HepG2 (cell line): Measurements from ENCODE around the gene FRK. TPM values are rescaled to one million over a fixed set of nuclear protein-coding genes. Genes with fewer than 3 reads are reported as not detected.

Experiments
- ATAC-seq: fragments of 200-7000 bp; cut with Tn5 transposase; 3 replicates; pipeline ENCODE4 v1.9.1; 2020; ENCODE audit warnings: mild to moderate bottlenecking, moderate library complexity
- BruUV-seq: library from RNA; stranded (reverse); fragments of 400-500 nt; replicated peaks from 2 replicates; lab custom pipeline; 2021; lab: Mats Ljungman, UMichigan
- CTCF ChIA-PET: fragments of 300-600 bp; formaldehyde crosslinking; extraction: SDS; loops from one replicate; lab custom pipeline; 2021; ENCODE audit warnings: low total read pairs, inconsistent platforms, low intra/inter-chr PET ratio; lab: Yijun Ruan, JAX
- POLR2A ChIA-PET: fragments of 350-600 bp; sonication (Branson Sonifier 250); formaldehyde crosslinking; loops from one replicate; lab custom pipeline; 2020; ENCODE audit warnings: antibody characterized with exemption, inconsistent platforms; lab: Yijun Ruan, JAX
- DNase-seq: peaks from one replicate; pipeline ENCODE4 v3.0.0-alpha.2; 2015; ENCODE audit warnings: low spot score
- FAIRE-seq: peaks from 3 replicates; lab custom pipeline; 2011; peaks lifted over from hg19 to GRCh38; lab: Jason Lieb, UNC
- H2AFZ ChIP-seq: one replicate; pipeline ENCODE4 v1.6.1; 2011; ENCODE audit warnings: low read length, inconsistent platforms
- H3K27ac ChIP-seq: fragments of 300-600 bp; 3 replicates; pipeline ENCODE4 v1.8.0; 2011; ENCODE audit warnings: mixed run types, mild to moderate bottlenecking, mixed read lengths, low read length, inconsistent platforms; ENCODE audit not compliant: insufficient read depth; ENCODE audit errors: extremely low read length
- H3K27me3 ChIP-seq, 2 experiments: fragments of 200-600 bp in 1 of 2; 2 replicates in 1 of 2; 3 replicates in 1 of 2; pipeline versions ENCODE4 v1.6.0 to v1.8.0; 2011; ENCODE audit warnings: low read length in 2 of 2, mild to moderate bottlenecking in 2 of 2, moderate library complexity in 2 of 2, inconsistent platforms in 1 of 2; ENCODE audit not compliant: insufficient read depth in 2 of 2, control insufficient read depth in 1 of 2
- H3K36me3 ChIP-seq, 2 experiments: fragments of 200-600 bp in 1 of 2; replicated peaks in 1 of 2; 2 replicates in 1 of 2; 3 replicates in 1 of 2; pipeline versions ENCODE4 v1.5.1 to v1.8.0; 2011; ENCODE audit warnings: low read length in 2 of 2, inconsistent platforms in 1 of 2; ENCODE audit not compliant: insufficient read depth in 2 of 2, control insufficient read depth in 1 of 2
- H3K4me1 ChIP-seq: 2 replicates; pipeline ENCODE4 v1.5.1; 2012; ENCODE audit warnings: low read length, inconsistent platforms; ENCODE audit not compliant: insufficient read depth
- H3K4me2 ChIP-seq: 2 replicates; pipeline ENCODE4 v1.6.0; 2011; ENCODE audit warnings: low read depth, low read length, inconsistent platforms
- H3K4me3 ChIP-seq, 3 experiments: fragments of 200-600 bp in 1 of 3; sonication (generic), shearing (Covaris generic) in 1 of 3; replicated peaks in 1 of 3; 2 replicates each; pipeline ENCODE4 v1.5.1; 2011 to 2016; ENCODE audit warnings: low read length in 3 of 3, inconsistent platforms in 2 of 3, low read depth in 2 of 3, mild to moderate bottlenecking in 2 of 3, control low read depth in 1 of 3, mixed read lengths in 1 of 3; ENCODE audit not compliant: insufficient read depth in 1 of 3
- H3K79me2 ChIP-seq: one replicate; pipeline ENCODE4 v1.6.1; 2011; ENCODE audit warnings: low read length, inconsistent platforms; ENCODE audit not compliant: insufficient read depth
- H3K9ac ChIP-seq: 2 replicates; pipeline ENCODE4 v1.6.0; 2011; ENCODE audit warnings: mild to moderate bottlenecking, low read depth, low read length, inconsistent platforms; ENCODE audit not compliant: insufficient read depth
- H3K9me3 ChIP-seq: 2 replicates; pipeline ENCODE4 v1.5.1; 2012; ENCODE audit warnings: mild to moderate bottlenecking, low read length
- H4K20me1 ChIP-seq: 2 replicates; pipeline ENCODE4 v1.6.0; 2011; ENCODE audit warnings: inconsistent platforms, mild to moderate bottlenecking, low read length, moderate library complexity; ENCODE audit not compliant: insufficient read depth
- BORCS8-MEF2B ChIP-seq: sonication (generic); formaldehyde crosslinking; IDR thresholded peaks from 2 replicates; pipeline ENCODE4 v1.8.0; 2022; ENCODE audit warnings: mild to moderate bottlenecking, missing genetic modification reagents
- CCAR2 ChIP-seq: fragments of 200-400 bp; formaldehyde crosslinking; optimal IDR thresholded peaks from 2 replicates; pipeline ENCODE3; 2018; ENCODE audit warnings: low read depth, mild to moderate bottlenecking, low read length, moderate library complexity
- HMG20B ChIP-seq: conservative IDR thresholded peaks from 2 replicates; pipeline ENCODE4 v1.6.1; 2016; ENCODE audit warnings: missing genetic modification reagents, missing compliant biosample characterization
- NONO ChIP-seq, 2 experiments: fragments of 450-650 bp in 1 of 2; sonication (generic) in 1 of 2; formaldehyde crosslinking in 1 of 2; IDR thresholded peaks in 1 of 2; conservative IDR thresholded peaks in 1 of 2; 2 replicates each; pipeline versions ENCODE4 v1.6.1 to v1.8.0; 2017 to 2022; ENCODE audit warnings: mild to moderate bottlenecking in 1 of 2, missing genetic modification reagents in 1 of 2, moderate library complexity in 1 of 2
- STAT5B ChIP-seq: sonication (generic); formaldehyde crosslinking; IDR thresholded peaks from 2 replicates; pipeline ENCODE4 v1.4.0; 2020; ENCODE audit warnings: missing genetic modification reagents
- ZFP36 ChIP-seq: fragments of 150-350 bp; IDR thresholded peaks from 2 replicates; pipeline ENCODE4 v1.6.1; 2018; ENCODE audit warnings: borderline replicate concordance, low read length, low read depth; ENCODE audit not compliant: partially characterized antibody
- ZFX ChIP-seq: sonication (generic); formaldehyde crosslinking; IDR thresholded peaks from 2 replicates; pipeline ENCODE4 v1.4.0; 2020; ENCODE audit warnings: mild to moderate bottlenecking, low read depth, missing genetic modification reagents, moderate library complexity
- ZKSCAN1 ChIP-seq: fragments of 150-350 bp; IDR thresholded peaks from 2 replicates; pipeline ENCODE4 v1.6.1; 2014; ENCODE audit warnings: low read length
- ZMAT3 ChIP-seq: sonication (generic); formaldehyde crosslinking; conservative IDR thresholded peaks from 2 replicates; pipeline ENCODE4 v1.7.0; 2021; ENCODE audit warnings: missing genetic modification reagents
- ZNF383 ChIP-seq: sonication (generic); formaldehyde crosslinking; IDR thresholded peaks from 2 replicates; pipeline ENCODE4 v1.4.0; 2020; ENCODE audit warnings: missing genetic modification reagents, mild to moderate bottlenecking, borderline replicate concordance
- ZNF468 ChIP-seq: sonication (generic); formaldehyde crosslinking; IDR thresholded peaks from 2 replicates; pipeline ENCODE4 v1.8.0; 2022; ENCODE audit warnings: mild to moderate bottlenecking, moderate library complexity, missing genetic modification reagents
- ZZZ3 ChIP-seq: sonication (generic); formaldehyde crosslinking; IDR thresholded peaks from 2 replicates; pipeline ENCODE4 v1.4.0; 2020; ENCODE audit warnings: missing genetic modification reagents, mild to moderate bottlenecking, borderline replicate concordance
- WGBS: methylation state at CpG from one replicate; pipeline ENCODE4 v1.1.6; 2017; ENCODE audit warnings: low lambda C conversion rate; 5-methylcytosine and 5-hydroxymethylcytosine counted together
- in situ Hi-C: cut with HindIII; loops from 2 replicates; pipeline ENCODE4 v1.10.0; 2017; ENCODE audit warnings: low pct_unique_long_range_greater_than_20kb; ENCODE audit not compliant: extremely low pct_ligation_motif_present
- intact Hi-C: fragments of 100-400 bp; cut with micrococcal nuclease; formaldehyde crosslinking; loops from one replicate; pipeline ENCODE4 v1.10.0; 2022; ENCODE audit not compliant: unreplicated experiment
- polyA plus RNA-seq, 8 experiments: library from polyadenylated mRNA; depleted of rRNA in 3 of 8; stranded (reverse) in 7 of 8; unstranded in 1 of 8; fragments of >200 nt; fragmentation: Illumina TruSeq in 4 of 8; extraction: Trizol in 4 of 8; gene quantifications; 2 replicates each; pipeline versions ENCODE4 v1.2.1 to v1.2.3, GENCODE V29; 2011 to 2016; ENCODE audit warnings: low read depth in 4 of 8, missing spikeins in 1 of 8, mixed read lengths in 1 of 8; ENCODE audit not compliant: insufficient read depth in 1 of 8
- total RNA-seq, 5 experiments: library from RNA; depleted of rRNA; stranded (reverse); fragments of >200 nt; fragmentation: Illumina TruSeq; extraction: Trizol; gene quantifications; 2 replicates each; pipeline ENCODE4 v1.2.3, GENCODE V29; 2016; ENCODE audit warnings: low read depth in 1 of 5
- TF ChIP-seq, protein P1 (sequence below): sonication (generic); formaldehyde crosslinking; IDR thresholded peaks from 2 replicates; pipeline ENCODE4 v1.5.0; 2020; ENCODE audit warnings: mild to moderate bottlenecking, missing genetic modification reagents
- TF ChIP-seq, protein P2 (sequence below): sonication (generic); formaldehyde crosslinking; IDR thresholded peaks from one replicate; pipeline ENCODE4 v1.5.1; 2020; ENCODE audit warnings: mild to moderate bottlenecking, missing genetic modification reagents; ENCODE audit errors: not compliant biosample characterization
- TF ChIP-seq, protein P3 (sequence below): sonication (generic); formaldehyde crosslinking; IDR thresholded peaks from 2 replicates; pipeline ENCODE4 v1.8.1; 2023; ENCODE audit warnings: missing genetic modification reagents, mild to moderate bottlenecking, borderline replicate concordance

The FRK gene
- total and polyA plus RNA-seq, 2 of the 13 experiments (the other 11 are each of a cell fraction or from before 2014, with no cell fraction given), result 1.3 to 2.9 TPM

DNA sequence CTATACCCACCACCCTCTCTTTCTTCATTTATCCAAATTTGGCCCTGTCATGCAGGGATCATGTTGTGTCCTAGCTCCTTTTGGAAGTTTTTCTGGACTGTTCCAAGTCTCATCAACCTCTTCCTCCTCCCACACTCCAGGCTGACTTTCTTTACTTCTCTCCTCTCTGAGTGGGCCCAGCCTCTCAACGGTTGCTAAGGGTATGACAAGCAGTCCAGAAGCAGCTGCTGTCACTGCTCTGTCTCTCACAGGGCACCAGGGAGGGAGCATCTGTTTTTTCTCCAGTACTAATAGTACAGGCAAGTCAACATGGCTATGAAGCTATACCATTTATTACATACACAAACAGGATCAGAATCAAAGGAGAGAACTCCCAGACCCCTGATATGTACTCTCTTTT lies 48.1 kb upstream of the FRK start:
- Histone ChIP-seq H3K79me2 (peaks cover 3% of the 10 kb centered on the region), H3K36me3 (peaks cover 13 to 45% of the 10 kb centered on the region in 2 experiments), H3K9me3 (no peaks in the 10 kb centered on the region), H3K4me3 (no peak overlapping the region), H3K4me1 (peaks cover 38% of the 10 kb centered on the region), H2AFZ (no peak overlapping the region), H3K9ac (no peak overlapping the region), H3K4me2 (no peak overlapping the region), H3K27ac (no peak overlapping the region), H4K20me1 (no peaks in the 10 kb centered on the region), H3K27me3 (no peaks in the 10 kb centered on the region)
- BruUV-seq, result no TSS peak
- ChIA-PET POLR2A (interaction anchor here (1.0 kb wide), 1 partner anchor 8 kb away, joined by 3 read pairs; the partner anchor contains the start of gene NT5DC1), CTCF (no interaction called here)
- TF ChIP-seq STAT5B (CRISPR knock-in tag) (no peak), ZFX (no peak), ZKSCAN1 (no peak), ZNF468 (CRISPR knock-in tag) (no peak), BORCS8-MEF2B (CRISPR knock-in tag) (no peak), ZFP36 (no peak), HMG20B (CRISPR knock-in tag) (no peak), CCAR2 (no peak), ZMAT3 (CRISPR knock-in tag) (no peak), ZZZ3 (CRISPR knock-in tag) (no peak), NONO (IDR thresholded peaks at IDR 0.05) (no peak), NONO (CRISPR knock-in tag; conservative IDR thresholded peaks at IDR 0.05) (no peak), ZNF383 (CRISPR knock-in tag) (no peak)
- TF ChIP-seq, protein P1, sequence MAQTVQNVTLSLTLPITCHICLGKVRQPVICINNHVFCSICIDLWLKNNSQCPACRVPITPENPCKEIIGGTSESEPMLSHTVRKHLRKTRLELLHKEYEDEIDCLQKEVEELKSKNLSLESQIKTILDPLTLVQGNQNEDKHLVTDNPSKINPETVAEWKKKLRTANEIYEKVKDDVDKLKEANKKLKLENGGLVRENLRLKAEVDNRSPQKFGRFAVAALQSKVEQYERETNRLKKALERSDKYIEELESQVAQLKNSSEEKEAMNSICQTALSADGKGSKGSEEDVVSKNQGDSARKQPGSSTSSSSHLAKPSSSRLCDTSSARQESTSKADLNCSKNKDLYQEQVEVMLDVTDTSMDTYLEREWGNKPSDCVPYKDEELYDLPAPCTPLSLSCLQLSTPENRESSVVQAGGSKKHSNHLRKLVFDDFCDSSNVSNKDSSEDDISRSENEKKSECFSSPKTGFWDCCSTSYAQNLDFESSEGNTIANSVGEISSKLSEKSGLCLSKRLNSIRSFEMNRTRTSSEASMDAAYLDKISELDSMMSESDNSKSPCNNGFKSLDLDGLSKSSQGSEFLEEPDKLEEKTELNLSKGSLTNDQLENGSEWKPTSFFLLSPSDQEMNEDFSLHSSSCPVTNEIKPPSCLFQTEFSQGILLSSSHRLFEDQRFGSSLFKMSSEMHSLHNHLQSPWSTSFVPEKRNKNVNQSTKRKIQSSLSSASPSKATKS (CRISPR knock-in tag), result no peak
- TF ChIP-seq, protein P2, sequence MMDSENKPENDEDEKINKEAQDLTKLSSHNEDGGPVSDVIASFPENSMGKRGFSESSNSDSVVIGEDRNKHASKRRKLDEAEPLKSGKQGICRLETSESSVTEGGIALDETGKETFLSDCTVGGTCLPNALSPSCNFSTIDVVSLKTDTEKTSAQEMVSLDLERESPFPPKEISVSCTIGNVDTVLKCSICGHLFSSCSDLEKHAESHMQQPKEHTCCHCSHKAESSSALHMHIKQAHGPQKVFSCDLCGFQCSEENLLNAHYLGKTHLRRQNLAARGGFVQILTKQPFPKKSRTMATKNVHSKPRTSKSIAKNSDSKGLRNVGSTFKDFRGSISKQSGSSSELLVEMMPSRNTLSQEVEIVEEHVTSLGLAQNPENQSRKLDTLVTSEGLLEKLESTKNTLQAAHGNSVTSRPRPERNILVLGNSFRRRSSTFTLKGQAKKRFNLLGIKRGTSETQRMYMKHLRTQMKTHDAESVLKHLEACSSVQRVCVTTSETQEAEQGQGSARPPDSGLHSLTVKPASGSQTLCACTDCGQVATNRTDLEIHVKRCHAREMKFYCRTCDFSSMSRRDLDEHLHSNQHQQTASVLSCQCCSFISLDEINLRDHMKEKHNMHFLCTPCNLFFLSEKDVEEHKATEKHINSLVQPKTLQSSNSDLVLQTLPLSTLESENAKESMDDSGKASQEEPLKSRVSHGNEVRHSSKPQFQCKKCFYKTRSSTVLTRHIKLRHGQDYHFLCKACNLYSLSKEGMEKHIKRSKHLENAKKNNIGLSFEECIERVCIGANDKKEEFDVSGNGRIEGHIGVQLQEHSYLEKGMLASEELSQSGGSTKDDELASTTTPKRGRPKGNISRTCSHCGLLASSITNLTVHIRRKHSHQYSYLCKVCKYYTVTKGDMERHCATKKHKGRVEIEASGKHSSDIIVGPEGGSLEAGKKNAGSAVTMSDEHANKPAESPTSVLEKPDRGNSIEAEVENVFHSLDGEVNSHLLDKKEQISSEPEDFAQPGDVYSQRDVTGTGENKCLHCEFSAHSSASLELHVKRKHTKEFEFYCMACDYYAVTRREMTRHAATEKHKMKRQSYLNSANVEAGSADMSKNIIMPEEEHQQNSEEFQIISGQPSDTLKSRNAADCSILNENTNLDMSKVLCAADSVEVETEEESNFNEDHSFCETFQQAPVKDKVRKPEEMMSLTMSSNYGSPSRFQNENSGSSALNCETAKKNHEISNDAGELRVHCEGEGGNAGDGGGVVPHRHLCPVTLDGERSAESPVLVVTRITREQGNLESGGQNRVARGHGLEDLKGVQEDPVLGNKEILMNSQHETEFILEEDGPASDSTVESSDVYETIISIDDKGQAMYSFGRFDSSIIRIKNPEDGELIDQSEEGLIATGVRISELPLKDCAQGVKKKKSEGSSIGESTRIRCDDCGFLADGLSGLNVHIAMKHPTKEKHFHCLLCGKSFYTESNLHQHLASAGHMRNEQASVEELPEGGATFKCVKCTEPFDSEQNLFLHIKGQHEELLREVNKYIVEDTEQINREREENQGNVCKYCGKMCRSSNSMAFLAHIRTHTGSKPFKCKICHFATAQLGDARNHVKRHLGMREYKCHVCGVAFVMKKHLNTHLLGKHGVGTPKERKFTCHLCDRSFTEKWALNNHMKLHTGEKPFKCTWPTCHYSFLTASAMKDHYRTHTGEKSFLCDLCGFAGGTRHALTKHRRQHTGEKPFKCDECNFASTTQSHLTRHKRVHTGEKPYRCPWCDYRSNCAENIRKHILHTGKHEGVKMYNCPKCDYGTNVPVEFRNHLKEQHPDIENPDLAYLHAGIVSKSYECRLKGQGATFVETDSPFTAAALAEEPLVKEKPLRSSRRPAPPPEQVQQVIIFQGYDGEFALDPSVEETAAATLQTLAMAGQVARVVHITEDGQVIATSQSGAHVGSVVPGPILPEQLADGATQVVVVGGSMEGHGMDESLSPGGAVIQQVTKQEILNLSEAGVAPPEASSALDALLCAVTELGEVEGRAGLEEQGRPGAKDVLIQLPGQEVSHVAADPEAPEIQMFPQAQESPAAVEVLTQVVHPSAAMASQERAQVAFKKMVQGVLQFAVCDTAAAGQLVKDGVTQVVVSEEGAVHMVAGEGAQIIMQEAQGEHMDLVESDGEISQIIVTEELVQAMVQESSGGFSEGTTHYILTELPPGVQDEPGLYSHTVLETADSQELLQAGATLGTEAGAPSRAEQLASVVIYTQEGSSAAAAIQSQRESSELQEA (CRISPR knock-in tag), result no peak
- TF ChIP-seq, protein P3, sequence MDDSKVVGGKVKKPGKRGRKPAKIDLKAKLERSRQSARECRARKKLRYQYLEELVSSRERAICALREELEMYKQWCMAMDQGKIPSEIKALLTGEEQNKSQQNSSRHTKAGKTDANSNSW, result no peak
- no peak for ATAC-seq
- intact Hi-C loops (loop anchor here (10.0 kb wide), 1 partner anchor 166 kb away; the partner anchor contains the start of gene TSPYL1), in situ Hi-C loops (no loop called here)
- DNase-seq, result no peak
- FAIRE-seq, result no peak
- 77% methylated on average over 1 of the region's 1 CpG for WGBS
